AG09319 (cell line): ENCODE data around the gene IFNG-AS1.

Source experiments
- DNase-seq: peaks from one replicate; pipeline ENCODE4 v3.0.0-alpha.2; 2010; ENCODE audit warnings: low read depth; ENCODE audit errors: extremely low read depth
- CTCF ChIP-seq: IDR thresholded peaks from 2 replicates; pipeline ENCODE4 v1.5.1; 2011; ENCODE audit warnings: low read depth, mild to moderate bottlenecking, inconsistent platforms, low read length, moderate library complexity

The IFNG-AS1 gene

GRCh38 chr12:67957383-67957782 is 31.9 kb upstream of the IFNG-AS1 start:
- TF ChIP-seq CTCF: no peak
- no peak for DNase-seq

- no peak for DNase-seq
- no peak for TF ChIP-seq CTCF
Measured at GRCh38 chr12:67958187-67958586, 31.1 kb upstream of the IFNG-AS1 start.

GRCh38 chr12:67964456-67964855 is 24.8 kb upstream of the IFNG-AS1 start:
- no peak for DNase-seq
- TF ChIP-seq CTCF: no peak

GRCh38 chr12:67966560-67966959 is 22.7 kb upstream of the IFNG-AS1 start:
- TF ChIP-seq CTCF: no peak
- no peak for DNase-seq

- DNase-seq: no peak
- TF ChIP-seq CTCF: no peak
Measured at GRCh38 chr12:67968321-67968720, 20.9 kb upstream of the IFNG-AS1 start.

GRCh38 chr12:67968725-67969124 is 20.5 kb upstream of the IFNG-AS1 start:
- no peak for DNase-seq
- TF ChIP-seq CTCF: no peak

- no peak for DNase-seq
- no peak for TF ChIP-seq CTCF
Measured at GRCh38 chr12:67969134-67969802, 20.0 kb upstream of the IFNG-AS1 start.
